ENCODE measurements around the gene S100P.

- TF ChIP-seq POLR2A (IDR thresholded peaks at IDR 0.05) = no peak
- TF ChIP-seq CTCF (IDR thresholded peaks at IDR 0.05) = no peak
These were observed 37.8 kb upstream of the S100P start for GRCh38 chr4:6655924-6656323.
